22Rv1 (cell line): ENCODE results near the gene EMC9.

ENCODE experiments used
- H3K27ac ChIP-seq: fragments of 450-650 bp; 2 replicates; pipeline ENCODE4 v1.5.1; 2017
- CTCF ChIP-seq: fragments of 450-650 bp; IDR thresholded peaks from 2 replicates; pipeline ENCODE4 v1.5.1; 2017; ENCODE audit warnings: mild to moderate bottlenecking
- ZFX ChIP-seq: fragments of 450-650 bp; IDR thresholded peaks from 2 replicates; pipeline ENCODE4 v1.6.1; 2017; ENCODE audit warnings: antibody characterized with exemption, borderline replicate concordance

The EMC9 gene

GRCh38 chr14:24146978-24147760 is 5.8 kb upstream of the EMC9 start, which contains the start of gene RNF31:
TSS of gene RNF31 (plus strand) at chr14:24147498. CDS start at chr14:24147699, 201 bp downstream.
- H3K27ac ChIP-seq, result peak within 1 kb of the TSS; percentile 93
- TF ChIP-seq ZFX (no peak), CTCF (no peak)

- peak within 1 kb of the TSS; percentile 93 for H3K27ac ChIP-seq
- no peak for TF ChIP-seq ZFX
- TF ChIP-seq CTCF, result no peak
Observed at GRCh38 chr14:24146453-24146977, 5.1 kb upstream of the EMC9 start, which contains the start of gene PSME2. TSS of gene PSME2 (minus strand) at chr14:24146610. CDS start at chr14:24146581, 29 bp downstream.

GRCh38 chr14:24145690-24146452 is 4.5 kb upstream of the EMC9 start:
- peak overlapping the region; percentile 93 for H3K27ac ChIP-seq
- TF ChIP-seq ZFX (no peak), CTCF (no peak)

GRCh38 chr14:24145219-24145618 is 3.8 kb upstream of the EMC9 start:
- peak overlapping the region; percentile 93 for H3K27ac ChIP-seq
- no peak for TF ChIP-seq ZFX
- no peak for TF ChIP-seq CTCF

GRCh38 chr14:24144451-24144850 is 3.1 kb upstream of the EMC9 start:
- no peak for TF ChIP-seq ZFX
- TF ChIP-seq CTCF, result no peak
- 0 out of 2 replicates have a peak overlapping the region, but pooled peaks have one; percentile 94 for H3K27ac ChIP-seq

- H3K27ac ChIP-seq, result peak overlapping the region; percentile 94; the same call in 1 of the 2 replicates
- TF ChIP-seq CTCF (no peak), ZFX (no peak)
Observed at GRCh38 chr14:24143511-24143910, 2.1 kb upstream of the EMC9 start.
